Stimulated activated CD4-positive, alpha-beta T cell treated with anti-CD3 and anti-CD28 coated beads, TNF-alpha, amount 100 ng/mL, for 1 hour (primary cell): ENCODE measurements around the gene AIF1.
"Not testable (repeated sequence)": the region's sequence is repeated elsewhere in the genome, so short reads cannot be mapped to it uniquely, and the experiment has no call there.

ENCODE experiments used
- DNase-seq, 3 donors: peaks; one replicate each; pipeline ENCODE4 v3.0.0-alpha.2; 2020; ENCODE audit warnings: low read depth in 3 of 3, low spot score in 1 of 3

Gene AIF1

DNA sequence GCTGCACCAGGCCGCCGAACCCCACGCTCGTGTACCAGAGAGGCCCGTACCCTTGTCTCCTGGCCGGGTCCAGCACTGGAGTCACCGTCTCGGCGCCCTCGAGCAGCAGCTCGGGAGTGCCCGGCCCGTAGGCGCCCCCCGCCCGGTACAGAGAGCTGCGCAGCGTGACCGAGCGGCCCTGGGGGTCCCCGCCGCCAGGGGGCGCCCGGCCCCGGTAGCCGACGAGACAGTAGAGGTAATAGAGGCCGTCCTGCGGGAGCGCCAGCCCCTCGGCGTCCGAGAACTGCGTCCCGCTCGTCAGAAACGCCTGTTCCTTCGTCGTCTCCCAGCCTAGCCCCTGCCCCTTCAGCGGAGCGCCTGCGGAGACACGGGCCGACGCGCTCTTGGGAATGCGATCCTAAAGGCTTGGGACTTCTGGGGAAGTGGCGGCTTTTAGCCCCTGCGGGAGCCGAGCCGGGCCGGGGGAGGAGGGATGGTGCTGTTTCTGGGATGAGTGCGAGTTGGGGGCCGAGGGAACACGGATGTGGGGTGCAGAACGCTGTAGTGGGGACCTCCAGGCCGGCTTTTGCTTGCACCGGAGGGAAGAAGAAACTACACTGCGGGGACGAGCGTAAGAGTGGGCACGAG is 34.1 kb upstream of the AIF1 start:
- DNase-seq, result peak in 2 of 3 donors; percentile 86 to 92

GRCh38 chr6:31581434-31582229 is 33.4 kb upstream of the AIF1 start:
- no peak for DNase-seq

DNA sequence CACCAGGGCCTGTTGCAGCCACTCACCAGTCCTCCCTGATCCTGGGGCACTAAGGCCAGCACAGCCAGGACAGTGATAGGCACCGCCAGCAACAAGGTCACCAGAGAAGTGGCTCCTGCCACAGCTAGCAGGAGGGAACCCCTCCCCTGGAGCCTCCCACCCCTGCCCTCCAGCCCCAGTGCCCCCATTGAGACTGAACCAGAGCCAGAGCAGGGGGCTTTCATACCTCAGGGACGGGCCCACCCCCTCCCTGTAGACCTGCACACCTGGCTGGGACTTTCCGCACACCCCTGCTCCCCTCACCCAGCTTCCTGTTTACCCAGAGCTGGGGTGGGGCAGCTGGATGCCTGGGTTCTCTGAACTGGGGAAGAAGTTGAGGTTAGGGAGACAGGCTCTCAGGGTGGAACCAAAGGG is 32.8 kb upstream of the AIF1 start, which contains the start of gene LTB:
Gene LTB, minus strand, starts transcription at position 195 of the 414 bp plus-strand sequence. Its CDS starts 7 bp downstream, at position 188.
- DNase-seq, result peak in 2 of 3 donors; percentile 71 to 74

GRCh38 chr6:31585491-31585890 is 29.5 kb upstream of the AIF1 start:
- DNase-seq, result no peak

GRCh38 chr6:31586008-31586407 is 29.0 kb upstream of the AIF1 start, which contains the start of gene LST1:
LST1 (plus strand) TSS chr6:31586277; CDS start chr6:31587300, 1,023 bp downstream.
- no peak for DNase-seq

DNA sequence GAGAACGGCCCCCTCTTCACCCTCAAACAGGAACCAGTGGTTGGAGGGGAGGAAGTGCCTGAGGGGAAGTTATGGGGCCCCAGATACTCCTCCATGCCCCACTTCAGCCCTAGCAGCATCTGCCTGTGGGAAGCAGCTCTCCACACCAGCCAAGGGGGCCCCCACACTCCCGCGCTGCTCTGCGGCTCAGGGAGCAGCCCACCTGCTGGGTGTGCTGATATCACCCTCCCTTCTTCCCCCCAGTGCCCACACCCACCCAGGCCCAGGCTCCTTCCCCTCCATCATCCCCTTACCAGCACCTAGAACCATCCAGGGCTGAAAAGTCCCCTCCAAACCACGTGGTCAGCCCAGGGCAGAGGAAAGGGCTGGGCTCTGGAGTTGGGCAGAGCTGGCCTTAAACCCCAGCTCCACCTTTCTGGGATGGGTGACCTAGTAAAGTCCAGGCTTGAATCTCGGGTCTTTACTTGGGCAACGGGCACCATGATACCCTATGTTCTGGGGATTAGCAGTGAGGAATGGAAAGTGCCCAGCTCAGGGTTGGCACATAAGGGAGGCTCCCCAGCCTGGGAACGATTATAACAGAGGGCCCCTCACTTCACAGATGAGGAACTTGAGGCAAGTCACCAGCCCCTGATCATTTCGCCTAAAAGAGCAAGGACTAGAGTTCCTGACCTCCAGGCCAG is 28.3 kb upstream of the AIF1 start:
- DNase-seq, result no peak

- DNase-seq, result no peak
Observed at GRCh38 chr6:31587791-31588777, 26.9 kb upstream of the AIF1 start.

GRCh38 chr6:31588871-31589650 is 26.0 kb upstream of the AIF1 start:
- no peak for DNase-seq

DNA sequence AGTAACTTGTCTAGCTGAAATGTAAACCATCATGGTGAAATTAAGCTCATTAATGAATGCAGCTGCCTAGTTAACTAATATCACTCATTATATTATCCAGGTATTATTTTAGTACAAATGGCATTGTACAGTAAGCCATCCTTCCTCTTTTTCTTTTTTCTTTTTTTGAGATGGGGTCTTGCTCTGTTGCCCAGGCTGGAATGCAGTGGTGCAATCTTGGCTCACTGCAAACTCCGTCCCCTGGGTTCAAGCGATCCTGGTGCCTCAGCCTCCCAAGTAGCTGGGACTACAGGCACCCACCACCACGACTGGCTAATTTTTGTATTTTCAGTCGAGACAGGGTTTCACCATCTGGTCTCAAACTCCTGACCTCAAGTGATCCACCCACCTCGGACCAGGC is 24.3 kb upstream of the AIF1 start:
- not testable (repeated sequence) for DNase-seq

GRCh38 chr6:31592396-31592771 is 22.6 kb upstream of the AIF1 start:
- DNase-seq, result no peak

- DNase-seq, result no peak
Observed at GRCh38 chr6:31597006-31597405, 18.0 kb upstream of the AIF1 start.

- DNase-seq, result no peak
Observed at GRCh38 chr6:31607317-31607716, 7.7 kb upstream of the AIF1 start.

GRCh38 chr6:31609519-31610406 is 5.3 kb upstream of the AIF1 start:
- DNase-seq, result no peak

- no peak for DNase-seq
Observed at GRCh38 chr6:31610968-31611367, 4.1 kb upstream of the AIF1 start.

DNA sequence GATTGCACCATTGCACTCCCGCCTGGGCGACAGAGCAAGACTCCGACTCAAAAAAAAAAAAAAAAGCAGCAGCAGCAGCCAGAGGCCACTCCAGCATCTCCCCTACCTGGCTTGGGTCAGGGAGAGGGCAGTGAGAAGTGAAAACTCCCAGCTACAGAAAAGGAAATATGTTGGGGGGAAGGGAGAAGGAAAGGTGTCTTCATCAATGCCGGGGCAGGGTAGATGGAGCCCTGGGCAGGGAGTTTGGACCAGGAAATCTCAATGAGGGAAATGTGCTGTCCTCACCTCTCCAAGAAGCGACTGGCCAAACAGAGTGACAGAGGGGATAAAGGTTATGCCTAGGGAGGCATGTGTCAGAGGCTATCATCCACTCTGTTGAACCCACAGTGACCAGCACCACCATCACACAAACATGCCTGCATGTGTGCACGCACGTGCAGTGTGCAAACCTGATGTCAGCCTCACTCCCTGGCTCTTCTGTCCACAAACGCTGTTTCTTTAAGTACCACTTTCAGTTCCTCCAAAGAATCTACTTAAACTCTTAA is 887 bp upstream of the AIF1 start:
- no peak for DNase-seq

- DNase-seq, result no peak
Observed at GRCh38 chr6:31615748-31616147, 714 bp downstream of the AIF1 start.

DNA sequence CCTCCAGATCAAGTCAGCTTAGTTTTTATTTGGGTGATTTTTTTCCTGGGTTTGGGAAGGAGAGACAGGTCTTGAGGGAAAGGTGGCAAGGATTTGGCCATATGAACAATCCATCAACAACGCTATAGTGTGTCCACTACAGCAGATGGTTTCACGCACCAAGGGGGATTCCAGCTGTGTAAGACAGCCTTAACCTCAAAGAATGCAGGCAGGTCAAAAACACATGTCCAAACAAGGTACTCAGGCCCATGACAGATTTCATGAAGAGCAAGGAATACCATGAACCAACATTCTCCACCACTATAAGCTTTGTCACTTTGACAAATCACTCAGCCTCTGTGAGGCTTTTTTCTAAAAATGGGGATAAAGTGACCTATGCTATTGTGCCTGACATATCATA is 2.0 kb downstream of the AIF1 start:
- no peak for DNase-seq

DNA sequence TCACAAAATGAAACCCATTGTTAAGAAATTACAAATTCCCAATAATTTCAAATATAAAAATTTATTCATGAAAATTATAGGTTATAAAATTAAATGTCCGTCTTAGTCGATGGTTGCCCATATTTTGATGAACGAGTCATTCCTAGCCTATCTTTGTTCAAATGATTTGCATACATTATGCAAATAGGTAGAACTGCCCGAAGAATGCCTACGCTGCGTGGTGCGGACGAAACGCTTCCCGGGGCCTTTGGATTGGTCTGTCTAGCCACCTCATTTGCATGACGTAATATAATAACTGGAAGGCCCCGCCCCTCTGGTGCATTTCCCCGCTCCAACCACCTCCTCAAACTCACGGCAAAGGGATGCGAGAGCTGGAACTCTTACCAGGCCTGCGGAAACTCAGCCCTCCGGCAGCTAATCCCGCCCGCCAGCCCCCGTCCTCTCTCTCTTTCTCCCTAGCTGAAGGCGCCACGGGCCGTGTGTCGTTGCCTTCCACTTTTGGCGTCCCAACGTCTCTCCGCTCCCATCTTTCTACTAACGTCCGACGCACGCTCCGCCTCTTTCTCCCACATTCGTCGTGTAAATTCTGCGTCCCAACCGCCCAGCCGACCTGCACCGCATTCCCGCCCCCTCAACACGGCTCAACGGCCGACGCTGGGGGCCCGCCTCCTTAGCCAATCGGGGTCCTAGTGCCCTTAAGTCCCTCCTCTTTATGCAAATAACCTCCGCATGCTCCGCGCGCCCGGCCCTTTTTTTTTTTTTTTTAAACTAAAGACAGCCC is 5.0 kb downstream of the AIF1 start:
- peak; percentile 82 to 93 (median 86) for DNase-seq
